ENCODE results near the gene CLEC10A. TPM values are rescaled to one million over a fixed set of nuclear protein-coding genes. Genes with fewer than 3 reads are reported as not detected.
"Not testable (repeated sequence)": the region's sequence is repeated elsewhere in the genome, so short reads cannot be mapped to it uniquely, and the experiment has no call there.

The CLEC10A gene
- total RNA-seq, 1 experiment from 2014 or later: not detected

GRCh38 chr17:7078711-7079110 lies 1.3 kb downstream of the CLEC10A start:
- no peak for DNase-seq (ENCODE audit: extremely low read depth, low read depth)

- no peak for DNase-seq (ENCODE audit: extremely low read depth, low read depth)
Observed at GRCh38 chr17:7077911-7078546, 2.0 kb downstream of the CLEC10A start.

- no peak for DNase-seq (ENCODE audit: extremely low read depth, low read depth)
Observed at GRCh38 chr17:7074931-7075330, 5.1 kb downstream of the CLEC10A start.

GRCh38 chr17:7072406-7072805 lies 7.6 kb downstream of the CLEC10A start:
- DNase-seq (ENCODE audit: extremely low read depth, low read depth): no peak

GRCh38 chr17:7070712-7071111 lies 9.3 kb downstream of the CLEC10A start:
- DNase-seq (ENCODE audit: extremely low read depth, low read depth): no peak

- DNase-seq (ENCODE audit: extremely low read depth, low read depth): no peak
Observed at GRCh38 chr17:7068268-7068667, 11.8 kb downstream of the CLEC10A start.

GRCh38 chr17:7067198-7067597 lies 12.9 kb downstream of the CLEC10A start:
- no peak for DNase-seq (ENCODE audit: extremely low read depth, low read depth)

- DNase-seq (ENCODE audit: extremely low read depth, low read depth): no peak
Observed at GRCh38 chr17:7064261-7064660, 15.8 kb downstream of the CLEC10A start.

- DNase-seq (ENCODE audit: extremely low read depth, low read depth): no peak
Observed at GRCh38 chr17:7063518-7064094, 16.4 kb downstream of the CLEC10A start.

- DNase-seq (ENCODE audit: extremely low read depth, low read depth): peak; percentile 26
Observed at GRCh38 chr17:7060165-7060891, 19.7 kb downstream of the CLEC10A start.

GRCh38 chr17:7058831-7059447 lies 21.1 kb downstream of the CLEC10A start:
- no peak for DNase-seq (ENCODE audit: extremely low read depth, low read depth)

- no peak for DNase-seq (ENCODE audit: extremely low read depth, low read depth)
Observed at GRCh38 chr17:7056386-7056785, 23.7 kb downstream of the CLEC10A start.

- not testable (repeated sequence) for DNase-seq (ENCODE audit: extremely low read depth, low read depth)
Observed at GRCh38 chr17:7050583-7050982, 29.5 kb downstream of the CLEC10A start.

- no peak for DNase-seq (ENCODE audit: extremely low read depth, low read depth)
Observed at GRCh38 chr17:7048968-7049367, 31.1 kb downstream of the CLEC10A start.

- DNase-seq (ENCODE audit: extremely low read depth, low read depth): no peak
Observed at GRCh38 chr17:7047566-7047965, 32.5 kb downstream of the CLEC10A start.

GRCh38 chr17:7046725-7047397 lies 33.2 kb downstream of the CLEC10A start:
- not testable (repeated sequence) for DNase-seq (ENCODE audit: extremely low read depth, low read depth)

- DNase-seq (ENCODE audit: extremely low read depth, low read depth): no peak
Observed at GRCh38 chr17:7046127-7046724, 33.8 kb downstream of the CLEC10A start.

GRCh38 chr17:7045492-7046126 lies 34.4 kb downstream of the CLEC10A start:
- DNase-seq (ENCODE audit: extremely low read depth, low read depth): peak; percentile 70

- DNase-seq (ENCODE audit: extremely low read depth, low read depth): no peak
Observed at GRCh38 chr17:7043497-7044198, 36.4 kb downstream of the CLEC10A start, which contains the start of gene SLC16A11. Gene SLC16A11 (minus strand): TSS chr17:7044092. CDS start chr17:7043513, 579 bp downstream.

- DNase-seq (ENCODE audit: extremely low read depth, low read depth): no peak
Observed at GRCh38 chr17:7043182-7043496, 36.9 kb downstream of the CLEC10A start.

All from NCI-H460 (cell line).